GM12873 (cell line): ENCODE measurements around the gene P2RY14.

Source experiments
- CTCF ChIP-seq: IDR thresholded peaks from 2 replicates; pipeline ENCODE4 v1.5.1; 2012; ENCODE audit warnings: low read depth, mild to moderate bottlenecking, moderate library complexity, low read length, control low read depth; ENCODE audit not compliant: insufficient read depth; ENCODE audit errors: missing control alignments

The P2RY14 gene

GRCh38 chr3:151318313-151318712, 40.0 kb upstream of the P2RY14 start:
- TF ChIP-seq CTCF: no peak

GRCh38 chr3:151316267-151316991, 38.1 kb upstream of the P2RY14 start, which contains the start of gene GPR87:
Gene GPR87 (minus strand): TSS chr3:151316820. CDS start chr3:151300100, 16,720 bp downstream.
- TF ChIP-seq CTCF: no peak

GRCh38 chr3:151315846-151316245, 37.5 kb upstream of the P2RY14 start:
- TF ChIP-seq CTCF: no peak

- TF ChIP-seq CTCF: no peak
Observed at GRCh38 chr3:151315136-151315535, 36.8 kb upstream of the P2RY14 start.

GRCh38 chr3:151314593-151314992, 36.3 kb upstream of the P2RY14 start:
- no peak for TF ChIP-seq CTCF

GRCh38 chr3:151314137-151314536, 35.8 kb upstream of the P2RY14 start:
- TF ChIP-seq CTCF: no peak

- no peak for TF ChIP-seq CTCF
Observed at GRCh38 chr3:151312972-151313371, 34.6 kb upstream of the P2RY14 start.
